NOMO-1 treated with dmso at 0.1 percent for 144 hours (cell line): ENCODE results near the gene VPS33A.
A peak's percentile ranks its signal among the peaks of the same experiment; 100 is the strongest.
"Not testable (repeated sequence)": the region's sequence is repeated elsewhere in the genome, so short reads cannot be mapped to it uniquely, and the experiment has no call there.

ENCODE experiments used
- DNase-seq: peaks from one replicate; lab custom pipeline; 2025; ENCODE audit not compliant: unreplicated experiment; lab: John Stamatoyannopoulos, UW

VPS33A gene

GRCh38 chr12:122258462-122258861 is 7.8 kb downstream of the VPS33A start:
- not testable (repeated sequence) for DNase-seq

GRCh38 chr12:122250536-122250935 is 15.8 kb downstream of the VPS33A start:
- no peak for DNase-seq

- no peak for DNase-seq
Measured at GRCh38 chr12:122250047-122250446, 16.2 kb downstream of the VPS33A start.

- no peak for DNase-seq
Measured at GRCh38 chr12:122245553-122245952, 20.7 kb downstream of the VPS33A start.

DNA sequence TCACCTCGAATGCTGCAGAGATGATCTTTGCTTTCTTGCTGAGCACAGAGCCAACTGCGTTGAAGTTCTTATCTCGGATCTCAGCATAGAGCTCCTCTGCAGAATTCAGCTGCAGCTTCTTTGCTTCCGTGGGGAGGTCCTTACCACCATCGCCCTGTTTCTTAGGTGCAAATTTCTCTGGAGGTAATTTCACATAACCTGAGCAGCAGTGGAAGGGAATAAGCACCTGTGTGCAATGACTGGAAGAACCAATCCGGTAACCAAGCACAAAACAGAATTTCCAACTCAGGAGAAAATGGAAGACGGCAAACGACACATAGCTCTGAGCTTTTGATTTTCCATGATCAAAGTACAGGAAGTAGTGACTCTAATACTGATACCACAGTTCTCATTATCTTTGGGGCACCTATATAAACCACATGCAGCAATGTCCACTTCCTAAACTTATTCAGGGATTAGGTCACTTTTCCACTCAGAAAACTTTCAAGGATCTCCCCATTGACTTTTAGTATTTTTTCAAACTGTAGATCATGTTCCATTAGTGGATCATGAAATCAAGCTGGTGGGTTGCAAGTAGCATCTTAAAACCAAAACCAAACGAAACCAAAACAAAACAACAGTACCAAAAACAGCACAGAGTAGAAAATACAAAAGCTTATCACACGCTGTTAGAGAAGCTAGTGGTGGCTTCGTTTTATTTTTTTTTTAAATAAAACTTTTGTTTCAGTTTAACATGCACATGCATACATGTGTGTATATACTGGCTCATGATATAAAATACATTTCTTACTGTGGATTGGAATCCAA is 21.5 kb downstream of the VPS33A start:
- DNase-seq, result no peak

DNA sequence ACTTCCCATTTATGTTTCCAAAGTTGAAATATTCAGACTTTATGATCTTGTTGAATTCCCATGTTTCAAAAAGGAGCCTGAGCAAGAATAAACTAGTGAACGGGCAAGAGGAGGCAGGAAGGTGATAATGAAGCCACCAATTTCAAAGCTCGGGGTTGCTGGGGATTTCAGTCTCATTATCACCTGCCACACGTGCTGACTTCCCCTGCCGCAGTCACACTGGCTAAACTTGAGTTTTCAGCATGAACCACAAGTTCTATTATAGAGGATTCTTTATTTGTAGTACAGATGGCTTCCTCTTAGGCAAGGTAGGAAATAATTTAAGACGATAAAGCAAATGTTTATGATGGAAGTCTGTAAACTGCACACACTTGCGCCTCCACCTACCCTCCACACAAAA is 22.3 kb downstream of the VPS33A start:
- no peak for DNase-seq

DNA sequence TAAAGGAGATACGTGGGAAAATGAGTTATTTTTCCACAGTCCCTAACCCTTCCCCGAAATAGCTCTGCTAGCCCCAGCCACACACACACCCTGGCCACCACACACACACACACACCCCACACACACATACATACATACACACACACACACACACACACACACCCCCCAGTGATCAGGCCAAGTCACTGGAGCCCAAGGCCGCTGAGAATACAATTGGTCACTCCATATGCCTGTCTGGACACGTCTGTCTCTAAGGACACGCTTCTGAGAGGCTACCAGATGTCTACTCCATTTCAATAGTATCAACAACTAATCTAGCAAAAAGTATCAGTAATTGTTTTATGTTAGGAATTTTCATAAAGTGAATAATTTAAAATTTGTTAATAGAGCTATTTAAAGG is 27.4 kb downstream of the VPS33A start:
- no peak for DNase-seq

DNA sequence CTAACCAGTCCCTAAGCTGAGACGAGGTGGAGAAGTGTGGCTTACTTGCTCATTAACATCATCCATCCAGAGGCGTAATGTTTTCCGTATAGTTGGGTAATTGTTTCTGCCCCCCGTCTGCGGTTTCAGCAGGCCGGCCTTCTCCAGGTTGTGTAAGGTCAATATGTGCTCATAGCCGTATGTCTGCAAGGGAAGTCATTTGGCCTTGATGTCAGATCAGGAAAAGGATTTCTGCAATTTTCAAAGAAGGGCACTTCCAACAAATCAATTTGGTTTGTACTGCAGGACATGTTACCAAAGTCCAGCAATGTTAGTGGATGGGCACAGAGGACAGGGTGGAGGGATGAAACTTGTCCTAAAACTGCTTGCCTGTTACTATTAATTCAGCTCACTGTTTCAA is 30.6 kb downstream of the VPS33A start:
- peak; percentile 73 for DNase-seq

- DNase-seq, result no peak
Measured at GRCh38 chr12:122232691-122233090, 33.6 kb downstream of the VPS33A start.

DNA sequence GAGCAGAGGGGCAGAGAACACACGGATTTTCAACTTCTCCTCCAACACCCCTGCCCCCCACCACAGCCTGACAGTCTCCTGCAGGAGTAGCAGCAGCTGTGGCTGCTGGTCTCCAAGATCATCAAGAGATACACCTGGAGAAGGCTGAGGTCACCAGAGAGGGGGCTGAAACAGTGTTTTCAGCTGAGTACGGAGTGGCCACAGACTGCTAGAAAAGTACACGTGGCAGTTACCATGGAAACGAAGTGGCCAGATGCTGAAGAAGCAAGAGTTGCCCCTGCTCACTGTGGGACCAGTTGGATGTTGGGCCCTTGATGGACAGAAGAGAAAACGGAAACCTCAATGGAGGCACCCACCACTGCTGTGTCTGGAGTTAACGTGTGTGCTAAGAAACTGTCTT is 35.5 kb downstream of the VPS33A start:
- no peak for DNase-seq

- DNase-seq, result no peak
Measured at GRCh38 chr12:122228092-122228491, 38.2 kb downstream of the VPS33A start.

DNA sequence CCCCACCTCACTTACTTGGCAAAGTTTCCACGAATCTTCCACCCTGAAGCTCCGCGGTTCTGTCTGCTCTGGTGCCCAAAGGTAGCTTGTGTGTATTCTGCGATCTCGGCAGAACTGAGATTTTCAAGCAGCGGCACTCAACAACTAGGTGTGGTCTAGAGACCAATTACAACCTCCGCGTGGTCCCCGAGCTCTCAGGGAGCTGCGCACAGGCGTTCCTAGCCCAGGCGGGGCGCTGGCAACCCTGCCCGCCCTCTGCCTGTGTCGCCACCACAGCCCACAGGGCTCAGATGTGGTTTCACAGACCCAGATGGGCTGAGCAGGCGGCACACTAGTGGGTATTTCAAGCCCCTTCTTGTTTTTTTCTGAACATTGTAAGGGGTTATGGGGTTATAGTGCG is 39.0 kb downstream of the VPS33A start:
- DNase-seq, result no peak

- DNase-seq, result no peak
Measured at GRCh38 chr12:122226366-122227125, 39.7 kb downstream of the VPS33A start.

GRCh38 chr12:122225683-122226365 is 40.5 kb downstream of the VPS33A start, which contains the start of gene DIABLO:
TSS of gene DIABLO (minus strand) at chr12:122226052. CDS start at chr12:122226014, 38 bp downstream.
- peak; percentile 99 for DNase-seq

GRCh38 chr12:122216445-122216844 is 49.8 kb downstream of the VPS33A start:
- no peak for DNase-seq

DNA sequence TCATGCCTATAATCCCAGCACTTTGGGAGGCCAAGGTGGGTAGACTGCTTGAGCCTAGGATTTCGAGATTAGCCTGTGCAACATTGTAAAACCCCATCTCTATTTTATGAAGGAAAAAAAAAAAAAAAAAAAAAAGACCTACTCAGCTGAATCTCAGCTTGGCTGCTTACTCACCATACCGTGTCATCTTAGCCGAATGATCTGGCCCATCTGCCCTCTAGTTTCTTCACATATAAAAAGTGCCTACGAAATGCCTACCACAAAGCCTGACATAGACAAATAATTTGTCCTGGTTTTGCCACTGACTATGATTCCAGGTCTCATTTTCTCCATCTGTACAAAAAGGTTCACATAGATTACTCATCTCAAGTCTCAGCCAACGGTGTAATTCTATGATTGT is 50.5 kb downstream of the VPS33A start:
- DNase-seq, result no peak

DNA sequence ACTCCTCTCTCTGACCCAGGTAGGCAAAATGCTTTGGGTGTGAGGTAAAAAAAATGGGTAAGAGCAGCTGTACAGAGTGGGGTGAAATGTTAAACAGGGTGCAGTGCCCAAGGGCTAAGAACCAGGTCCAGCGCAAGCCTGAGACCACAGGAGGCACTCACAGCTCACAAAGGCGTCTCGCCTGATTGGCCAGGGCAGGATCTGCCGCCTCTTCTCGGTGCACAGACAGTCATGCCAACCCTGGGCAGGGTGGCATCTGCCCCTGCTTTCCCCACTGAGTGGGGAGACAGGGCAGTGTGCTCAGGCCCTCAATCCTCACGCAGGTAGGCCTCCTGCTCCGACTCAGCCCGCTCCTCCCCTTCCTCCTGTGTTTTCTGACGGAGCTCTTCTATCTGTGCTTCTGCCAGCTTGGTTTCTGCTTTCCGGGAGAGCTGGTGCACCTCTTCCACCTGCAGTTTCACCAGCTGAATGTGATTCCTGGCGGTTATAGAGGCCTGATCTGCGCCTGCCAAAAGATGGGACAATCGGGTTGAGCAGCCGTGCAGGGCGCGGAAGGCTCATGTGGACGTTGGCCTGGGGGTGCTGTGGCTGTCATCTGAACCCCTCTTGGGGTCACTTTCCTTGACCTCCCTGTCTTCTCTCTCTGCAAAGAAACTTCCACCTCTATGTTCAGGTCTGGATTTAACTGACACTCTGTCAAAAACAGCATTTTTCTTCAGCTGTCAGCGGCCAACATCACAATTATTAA is 58.0 kb downstream of the VPS33A start:
- DNase-seq, result no peak

DNA sequence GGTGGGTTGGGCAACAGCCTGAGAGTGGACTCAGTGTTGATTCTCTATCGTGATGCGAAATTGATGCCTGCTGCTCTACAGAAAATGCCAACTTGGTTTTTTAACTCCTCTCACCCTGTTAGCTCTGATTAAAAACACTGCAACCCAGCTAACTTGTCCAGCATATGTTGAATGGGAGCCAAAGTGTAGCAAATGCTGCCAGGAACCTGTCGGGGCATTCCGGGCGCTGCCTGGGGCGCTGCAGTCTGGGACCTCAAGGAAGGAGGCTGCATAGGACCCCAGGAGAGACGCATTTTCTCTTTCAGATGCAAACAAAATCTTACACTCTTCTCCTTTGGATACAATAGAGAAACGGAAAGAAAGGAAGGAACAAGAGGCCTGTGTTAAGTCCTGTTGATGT is 58.9 kb downstream of the VPS33A start:
- no peak for DNase-seq

DNA sequence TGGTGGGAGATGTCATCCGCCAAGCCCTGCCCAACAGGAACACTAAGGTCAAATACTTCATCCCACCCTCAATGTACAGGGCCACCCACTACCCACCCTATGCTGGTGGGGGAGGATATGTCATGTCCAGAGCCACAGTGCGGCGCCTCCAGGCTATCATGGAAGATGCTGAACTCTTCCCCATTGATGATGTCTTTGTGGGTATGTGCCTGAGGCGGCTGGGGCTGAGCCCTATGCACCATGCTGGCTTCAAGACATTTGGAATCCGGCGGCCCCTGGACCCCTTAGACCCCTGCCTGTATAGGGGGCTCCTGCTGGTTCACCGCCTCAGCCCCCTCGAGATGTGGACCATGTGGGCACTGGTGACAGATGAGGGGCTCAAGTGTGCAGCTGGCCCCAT is 59.3 kb downstream of the VPS33A start:
- no peak for DNase-seq

GRCh38 chr12:122206111-122206881 is 60.0 kb downstream of the VPS33A start:
- no peak for DNase-seq
